Kidney glomerular epithelial cell (primary cell): ENCODE measurements around the gene ZCWPW1.
"Not testable (repeated sequence)": the region's sequence is repeated elsewhere in the genome, so short reads cannot be mapped to it uniquely, and the experiment has no call there.

Experiments used
- DNase-seq: peaks from one replicate; lab custom pipeline; 2025; lab: John Stamatoyannopoulos, UW

Gene ZCWPW1

DNA sequence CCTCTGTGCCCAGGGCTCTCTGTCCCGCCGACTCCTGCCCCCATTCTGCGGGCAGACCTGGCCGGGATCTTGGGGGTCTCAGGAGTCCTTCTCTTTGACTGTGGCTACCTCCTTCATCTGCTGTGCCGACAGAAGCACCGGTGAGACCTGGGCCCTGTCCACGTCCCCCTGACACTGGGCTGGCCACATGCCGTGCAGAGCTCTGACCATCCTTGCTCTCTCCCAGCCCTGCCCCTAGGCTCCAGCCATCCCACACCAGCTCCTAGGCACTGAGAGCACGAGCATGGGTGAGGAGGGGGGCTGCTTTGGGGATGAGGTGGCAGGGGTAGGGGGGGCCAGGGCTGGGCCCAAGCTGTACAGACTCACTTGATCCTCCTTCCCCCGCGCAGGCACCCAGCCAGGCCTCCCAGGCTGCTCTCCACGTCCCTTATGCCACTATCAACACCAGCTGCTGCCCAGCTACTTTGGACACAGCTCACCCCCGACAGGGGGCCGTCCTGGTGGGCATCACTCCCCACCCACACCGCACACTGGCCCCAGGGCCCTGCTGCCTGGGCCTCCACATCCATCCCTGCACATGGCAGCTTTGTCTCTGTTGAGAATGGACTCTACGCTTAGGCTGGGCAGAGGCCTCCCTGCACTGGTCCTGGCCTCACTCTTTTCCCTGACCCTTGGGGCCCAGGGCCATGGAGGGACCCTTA is 75.4 kb downstream of the ZCWPW1 start:
- no peak for DNase-seq

DNA sequence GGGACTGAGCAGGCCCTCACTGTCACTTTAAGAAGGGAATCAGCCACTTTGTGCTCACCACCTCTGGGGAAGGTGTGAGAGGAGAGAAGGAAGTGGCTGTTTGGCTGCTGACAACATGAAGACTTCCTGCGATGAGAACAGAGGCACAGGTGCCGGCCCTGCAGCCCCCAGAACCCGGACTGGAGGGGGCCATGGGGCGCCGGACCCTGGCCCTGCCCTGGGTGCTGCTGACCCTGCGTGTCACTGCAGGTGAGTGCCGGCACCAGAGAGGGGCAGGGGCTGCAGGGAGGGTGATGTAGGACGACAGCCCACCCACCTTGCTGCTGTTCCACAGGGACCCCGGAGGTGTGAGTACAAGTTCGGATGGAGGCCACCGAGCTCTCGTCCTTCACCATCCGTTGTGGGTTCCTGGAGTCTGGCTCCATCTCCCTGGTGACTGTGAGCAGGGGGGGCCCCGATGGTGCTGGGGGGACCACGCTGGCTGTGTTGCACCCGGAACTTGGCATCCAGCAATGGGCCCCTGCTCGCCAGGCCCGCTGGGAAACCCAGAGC is 76.2 kb downstream of the ZCWPW1 start:
- not testable (repeated sequence) for DNase-seq

DNA sequence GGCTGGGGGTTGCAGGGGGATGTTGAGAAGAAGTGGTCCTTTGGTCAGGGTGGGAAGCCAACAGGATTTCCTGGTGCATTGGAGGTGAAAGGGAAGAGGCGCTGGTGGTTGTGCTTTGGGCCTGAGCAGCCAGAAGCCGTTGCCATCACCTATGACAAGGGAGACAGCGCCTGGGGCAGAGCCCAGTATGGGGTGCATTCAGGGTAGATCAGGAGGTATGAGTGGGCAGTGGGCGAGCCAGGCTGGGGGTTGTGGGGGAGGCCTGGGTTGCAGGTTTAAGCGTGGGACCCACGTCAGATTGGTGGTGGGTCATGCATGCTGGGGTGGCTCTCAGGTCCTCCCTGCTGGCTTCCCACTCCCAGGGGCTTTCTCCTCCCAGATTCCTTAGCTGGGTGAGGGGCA is 76.8 kb downstream of the ZCWPW1 start:
- no peak for DNase-seq
